ENCODE data around the gene RPL6.
"Not testable (repeated sequence)": the region's sequence is repeated elsewhere in the genome, so short reads cannot be mapped to it uniquely, and the experiment has no call there.

DNA sequence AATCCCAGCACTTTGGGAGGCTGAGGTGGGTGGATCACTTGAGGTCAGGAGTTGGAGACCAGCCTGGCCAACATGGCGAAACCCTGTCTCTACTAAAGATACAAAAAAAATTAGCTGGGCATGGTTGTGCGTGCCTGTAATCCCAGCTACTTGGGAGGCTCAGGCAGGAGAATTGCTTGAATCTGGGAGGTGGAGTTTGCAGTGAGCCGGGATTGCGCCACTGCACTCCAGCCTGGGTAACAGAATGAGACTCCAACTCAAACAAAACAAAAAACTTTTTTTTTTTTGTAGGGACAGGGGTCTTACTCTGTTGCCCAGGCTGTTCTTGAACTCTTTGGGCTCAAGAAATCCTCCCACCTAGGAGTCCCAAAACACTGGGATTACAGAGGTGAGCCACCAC lies 6.1 kb upstream of the RPL6 start:
- TF ChIP-seq, protein P1, sequence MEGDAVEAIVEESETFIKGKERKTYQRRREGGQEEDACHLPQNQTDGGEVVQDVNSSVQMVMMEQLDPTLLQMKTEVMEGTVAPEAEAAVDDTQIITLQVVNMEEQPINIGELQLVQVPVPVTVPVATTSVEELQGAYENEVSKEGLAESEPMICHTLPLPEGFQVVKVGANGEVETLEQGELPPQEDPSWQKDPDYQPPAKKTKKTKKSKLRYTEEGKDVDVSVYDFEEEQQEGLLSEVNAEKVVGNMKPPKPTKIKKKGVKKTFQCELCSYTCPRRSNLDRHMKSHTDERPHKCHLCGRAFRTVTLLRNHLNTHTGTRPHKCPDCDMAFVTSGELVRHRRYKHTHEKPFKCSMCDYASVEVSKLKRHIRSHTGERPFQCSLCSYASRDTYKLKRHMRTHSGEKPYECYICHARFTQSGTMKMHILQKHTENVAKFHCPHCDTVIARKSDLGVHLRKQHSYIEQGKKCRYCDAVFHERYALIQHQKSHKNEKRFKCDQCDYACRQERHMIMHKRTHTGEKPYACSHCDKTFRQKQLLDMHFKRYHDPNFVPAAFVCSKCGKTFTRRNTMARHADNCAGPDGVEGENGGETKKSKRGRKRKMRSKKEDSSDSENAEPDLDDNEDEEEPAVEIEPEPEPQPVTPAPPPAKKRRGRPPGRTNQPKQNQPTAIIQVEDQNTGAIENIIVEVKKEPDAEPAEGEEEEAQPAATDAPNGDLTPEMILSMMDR (IDR thresholded peaks at IDR 0.05), result not testable (repeated sequence)
- TF ChIP-seq POLR2A (IDR thresholded peaks at IDR 0.05), result not testable (repeated sequence)
